Keratinocyte (primary cell): Measurements from ENCODE around the gene ZNF850.

Experiments used
- CTCF ChIP-seq, 3 experiments: IDR thresholded peaks in 1 of 3; conservative IDR thresholded peaks in 1 of 3; optimal IDR thresholded peaks in 1 of 3; 2 replicates in 2 of 3; 3 replicates in 1 of 3; pipeline versions ENCODE3 to v1.5.1; 2011; ENCODE audit warnings: low read length in 3 of 3, mild to moderate bottlenecking in 3 of 3, moderate library complexity in 2 of 3, control low read depth in 1 of 3, inconsistent platforms in 1 of 3; ENCODE audit not compliant: insufficient read depth in 2 of 3; ENCODE audit errors: extremely low read depth in 1 of 3
- EZH2 ChIP-seq: IDR thresholded peaks from one replicate; pipeline ENCODE4 v1.6.1; 2012; ENCODE audit warnings: inconsistent platforms, mild to moderate bottlenecking, low read length, moderate library complexity

DNA sequence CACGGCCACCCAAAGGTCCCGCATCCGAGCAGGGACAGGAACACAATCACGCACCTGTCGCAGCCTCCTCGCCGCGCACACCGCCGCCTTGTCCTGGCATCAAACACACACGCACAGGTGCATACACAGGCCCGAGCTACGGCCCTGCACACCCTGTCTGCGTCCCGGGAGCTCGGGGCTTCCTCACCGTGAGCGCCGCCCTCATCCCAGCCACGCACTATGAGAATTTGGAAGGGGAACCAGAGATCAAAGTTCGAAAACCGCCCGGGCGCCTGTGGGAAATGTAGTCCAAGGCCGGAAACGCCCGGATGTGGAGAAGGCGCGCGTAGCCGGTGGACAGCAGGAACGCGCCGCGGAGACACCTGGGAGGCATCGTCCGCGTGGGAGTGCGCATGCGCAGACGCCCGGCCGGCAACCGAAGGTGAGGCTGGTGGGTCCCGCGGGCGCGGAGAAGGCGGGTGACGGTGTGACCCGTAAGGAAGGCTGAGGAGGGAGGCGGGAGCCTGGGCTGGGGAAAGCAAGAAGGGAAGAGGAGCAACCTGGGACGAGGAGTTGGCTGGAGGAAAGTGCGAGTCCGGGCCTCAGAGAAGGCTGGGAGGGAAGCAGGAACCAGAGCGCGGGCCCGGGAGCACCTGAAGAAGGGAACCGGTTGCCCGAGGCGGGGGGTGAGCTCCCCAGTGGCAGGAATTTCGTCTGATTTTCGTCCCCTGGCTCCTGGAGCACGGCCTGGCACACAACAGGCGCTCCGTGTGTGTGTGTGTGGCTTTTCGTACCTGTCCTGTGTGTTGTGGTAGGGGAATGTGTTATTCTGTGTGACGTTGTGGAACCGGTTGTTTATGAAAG, 85.2 kb downstream of the ZNF850 start, which contains the start of gene ZNF567:
- TF ChIP-seq CTCF (optimal IDR thresholded peaks at IDR 0.05 in 1 of 3, IDR thresholded peaks at IDR 0.05 in 1 of 3, conservative IDR thresholded peaks at IDR 0.05 in 1 of 3; ENCODE audit: extremely low read depth in 1 of 3, insufficient read depth in 2 of 3, low read length in 3 of 3) (no peak), EZH2 (no peak)
